Activated naive CD4-positive, alpha-beta T cell treated with anti-CD3 and anti-CD28 coated beads, Interleukin-2, amount 50 U/mL, for 16 hours (primary cell): ENCODE measurements around the gene KCNAB1.

Experiments used
- DNase-seq: peaks from one replicate; pipeline ENCODE4 v3.0.0-alpha.2; 2020

KCNAB1 gene

DNA sequence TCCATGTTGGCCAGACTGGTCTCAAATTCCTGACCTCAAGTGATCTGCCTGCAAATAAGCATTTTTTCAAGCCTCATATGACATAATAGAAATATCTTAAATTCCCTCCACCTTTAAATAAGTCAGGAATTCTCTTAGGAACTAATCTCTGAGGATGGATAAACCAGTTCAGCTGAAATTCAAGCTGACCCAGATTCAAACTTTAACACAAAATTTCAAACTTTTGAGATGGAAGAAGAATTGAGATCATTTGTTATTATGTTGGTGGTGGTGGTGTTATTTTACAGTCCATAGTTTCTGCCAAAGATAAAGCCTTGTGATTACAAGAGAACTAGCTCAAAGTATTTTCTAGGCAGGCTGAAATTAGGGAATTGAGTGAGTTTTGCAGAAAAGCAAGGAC is 349.1 kb downstream of the KCNAB1 start:
- DNase-seq: no peak

DNA sequence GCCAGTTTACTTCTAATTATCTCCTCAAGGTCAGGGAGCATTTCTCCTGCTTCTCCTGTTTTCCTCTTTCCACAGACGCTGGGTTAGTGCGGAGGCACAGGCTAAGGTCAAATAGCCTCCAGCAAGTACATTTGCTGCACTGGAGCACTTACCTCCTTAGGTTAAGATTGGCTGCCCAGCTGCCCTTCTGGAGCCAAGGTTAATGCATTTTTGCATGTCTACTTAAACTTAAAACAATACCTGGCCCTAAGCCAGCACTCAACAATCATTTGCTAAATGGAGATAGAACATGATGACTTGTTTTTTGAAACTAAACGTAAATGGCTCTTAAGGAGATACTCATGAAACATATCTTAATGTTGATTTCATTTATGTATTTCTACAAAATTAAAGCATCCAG is 351.1 kb downstream of the KCNAB1 start:
- no peak for DNase-seq

DNA sequence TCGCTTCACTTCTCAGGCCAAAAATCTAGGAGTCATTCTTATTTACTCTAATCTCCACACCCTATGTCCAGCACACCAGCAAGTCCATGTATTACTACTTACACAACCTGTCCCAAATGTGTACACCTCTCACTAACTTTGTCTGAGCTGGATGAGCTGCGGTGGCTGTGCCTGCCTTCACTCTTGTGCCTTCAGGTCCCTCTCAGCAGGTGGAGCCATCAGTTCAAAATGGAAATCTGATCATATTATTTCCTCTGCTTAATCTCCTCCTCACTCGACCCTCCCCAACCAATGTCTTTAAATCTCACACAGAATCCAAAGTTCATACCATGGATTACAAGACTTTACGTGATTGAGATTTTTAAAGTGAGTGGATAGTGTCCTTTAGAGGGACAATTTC is 351.8 kb downstream of the KCNAB1 start:
- no peak for DNase-seq

DNA sequence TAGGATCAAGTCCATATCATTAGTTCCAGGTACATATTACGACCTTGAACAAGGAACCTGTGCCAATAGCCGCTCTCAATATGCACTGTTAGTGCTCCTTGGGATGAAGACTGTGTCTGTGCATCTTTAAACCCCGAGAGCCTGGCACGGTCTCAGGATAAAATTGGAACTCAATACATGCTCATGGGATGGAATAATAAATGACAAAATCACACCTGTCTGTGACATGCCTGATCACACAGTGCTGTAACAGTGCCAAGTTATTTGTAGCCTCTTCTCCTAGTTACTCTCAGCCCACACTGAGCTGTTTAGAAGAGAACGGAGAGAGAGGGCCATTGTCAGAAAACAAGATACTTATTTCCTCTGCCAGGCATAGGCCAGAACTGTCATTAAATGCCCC is 352.3 kb downstream of the KCNAB1 start:
- DNase-seq: no peak

DNA sequence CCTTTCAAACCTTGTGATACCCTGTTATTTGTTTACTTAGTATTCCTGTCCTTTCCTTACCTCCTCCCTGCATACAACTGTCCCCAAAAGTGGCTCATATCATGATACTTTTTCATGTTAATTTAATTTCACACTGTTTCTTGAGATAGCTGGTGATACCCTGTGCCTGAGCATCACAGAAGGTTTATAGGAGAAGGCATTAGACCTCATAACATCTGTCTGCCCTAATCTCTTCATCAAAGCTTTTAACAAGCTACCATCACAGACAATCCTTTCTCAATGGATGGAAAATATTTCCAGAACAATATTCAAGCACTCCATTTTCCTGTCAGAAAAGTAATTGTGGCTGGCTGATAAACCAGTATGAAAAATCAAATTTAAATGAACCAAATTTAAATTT is 353.0 kb downstream of the KCNAB1 start:
- no peak for DNase-seq

DNA sequence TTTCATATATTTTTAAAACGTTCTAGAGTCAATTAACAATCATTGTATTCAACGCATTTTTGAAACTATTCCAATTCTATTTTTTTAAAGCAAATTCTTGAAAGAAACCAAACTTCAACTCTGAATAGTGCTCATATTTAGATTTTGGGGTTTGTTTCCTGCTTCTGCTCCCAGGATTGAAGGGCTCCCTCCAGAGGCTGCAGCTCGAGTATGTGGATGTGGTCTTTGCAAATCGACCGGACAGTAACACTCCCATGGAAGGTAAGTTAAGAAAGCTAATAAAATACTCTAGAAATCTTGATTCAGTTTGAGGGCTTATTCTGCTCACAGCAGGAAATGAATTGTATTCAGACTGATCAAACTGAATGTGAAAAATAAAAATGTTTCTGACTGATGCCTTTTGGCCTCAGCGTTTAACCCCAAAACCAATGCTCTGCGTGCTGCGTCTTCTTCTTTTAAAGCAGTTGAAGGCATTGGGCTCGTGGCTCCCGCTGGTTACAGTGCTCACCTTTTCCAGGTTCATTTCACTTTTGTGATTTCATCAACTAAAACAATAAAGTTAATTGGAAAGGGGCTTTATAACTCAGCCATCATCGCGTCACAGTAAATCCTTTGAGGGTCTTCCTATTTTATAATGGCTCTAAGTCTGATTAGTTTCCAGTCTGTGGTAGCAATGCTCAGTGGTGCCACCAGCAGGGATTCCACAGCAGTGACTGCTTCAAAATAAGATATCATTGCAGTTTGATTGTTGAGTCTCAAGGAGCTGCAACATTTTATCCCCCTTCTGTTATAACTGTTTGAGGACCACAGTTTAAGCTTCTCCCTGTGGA is 354.4 kb downstream of the KCNAB1 start:
- no peak for DNase-seq

DNA sequence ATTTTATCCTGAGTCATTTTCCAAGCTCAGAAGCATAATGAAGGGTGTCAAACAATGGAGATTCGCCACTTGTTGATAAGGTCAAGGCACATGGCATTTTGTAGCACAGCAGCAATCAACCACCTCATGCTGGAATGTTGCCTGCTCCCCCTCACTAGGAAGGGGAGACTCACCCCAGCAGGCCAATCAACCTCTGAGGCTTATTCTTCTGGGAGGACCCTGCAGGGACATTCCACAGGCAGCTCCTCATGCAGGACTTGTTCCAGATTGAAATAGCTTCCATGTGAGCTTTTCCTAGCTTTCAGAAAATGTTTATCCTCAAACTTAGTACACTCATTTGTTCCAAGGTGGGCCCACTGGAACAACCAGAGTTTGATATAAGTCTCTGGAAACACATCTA is 356.9 kb downstream of the KCNAB1 start:
- no peak for DNase-seq

DNA sequence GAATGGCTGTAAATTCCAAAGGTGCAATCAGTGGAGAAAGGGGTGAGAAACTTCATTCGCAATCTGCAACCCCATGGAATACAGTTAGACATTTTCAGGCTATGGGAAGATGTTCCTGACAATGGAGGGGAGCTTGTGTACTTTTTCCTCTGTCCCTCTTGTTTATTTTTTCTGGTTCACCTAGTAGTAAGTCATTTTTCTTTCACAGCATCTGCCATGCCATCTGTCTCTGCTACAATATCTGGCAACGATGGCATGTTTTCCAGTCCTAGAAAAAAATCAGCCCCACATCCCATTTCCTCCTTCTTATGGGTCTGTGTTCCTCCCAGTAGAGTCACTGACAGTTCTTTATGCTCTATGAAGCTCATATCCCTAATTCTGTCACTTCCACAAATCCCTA is 358.5 kb downstream of the KCNAB1 start:
- no peak for DNase-seq

DNA sequence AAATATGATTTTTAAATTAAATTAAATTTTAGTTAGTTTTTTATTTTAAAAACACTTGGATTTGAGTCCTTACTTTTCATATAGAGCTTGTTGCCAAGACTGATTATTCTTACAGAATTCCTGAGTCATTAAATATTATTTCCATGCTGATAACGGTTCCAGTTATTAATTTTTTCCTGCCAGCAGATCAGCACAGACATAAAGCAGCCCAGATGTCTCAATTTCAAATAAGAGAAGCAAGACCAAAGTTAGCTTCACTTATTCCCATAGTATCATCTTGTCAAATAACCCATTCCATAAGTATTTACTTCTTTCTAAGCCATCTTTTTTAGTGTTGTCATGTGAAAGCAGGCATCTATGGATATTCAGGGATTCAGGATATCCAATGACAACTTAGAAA is 359.2 kb downstream of the KCNAB1 start:
- no peak for DNase-seq

DNA sequence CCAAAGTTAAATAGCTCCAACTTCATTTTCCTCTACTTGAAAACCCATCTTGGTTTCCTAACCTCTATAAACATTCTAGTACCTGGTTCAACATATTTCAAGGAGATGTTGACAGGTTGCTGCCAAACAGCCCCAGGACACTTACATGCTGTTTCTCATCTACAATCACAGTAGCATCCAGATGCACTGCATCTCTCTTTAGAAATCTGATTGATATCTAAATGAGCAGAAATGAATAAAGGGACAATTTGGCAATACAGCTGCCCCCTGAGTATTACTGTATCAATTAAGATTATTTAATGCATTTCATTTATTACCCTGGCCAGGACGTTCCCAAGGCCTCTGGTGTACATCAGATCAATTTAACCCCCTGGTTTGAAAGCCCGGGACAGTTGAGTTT is 360.6 kb downstream of the KCNAB1 start:
- DNase-seq: no peak

DNA sequence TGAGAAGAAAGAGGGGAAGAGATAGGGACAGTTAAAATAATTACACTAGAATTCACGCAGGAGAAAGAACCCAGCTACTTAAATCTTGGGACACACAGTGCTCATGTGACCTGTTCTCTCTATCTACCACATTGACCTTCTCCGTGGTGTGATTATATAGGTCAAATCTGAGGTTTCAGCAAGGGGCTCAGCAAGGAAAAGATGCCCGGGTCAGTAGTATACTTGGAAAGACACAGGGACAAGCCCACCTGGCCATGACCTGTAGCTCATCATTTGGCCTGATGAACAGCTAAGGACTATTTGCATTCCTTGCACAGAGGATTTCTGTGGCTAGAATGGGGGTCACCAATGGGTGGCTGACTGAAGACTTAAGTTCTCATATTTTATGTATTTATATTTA is 362.6 kb downstream of the KCNAB1 start:
- no peak for DNase-seq

DNA sequence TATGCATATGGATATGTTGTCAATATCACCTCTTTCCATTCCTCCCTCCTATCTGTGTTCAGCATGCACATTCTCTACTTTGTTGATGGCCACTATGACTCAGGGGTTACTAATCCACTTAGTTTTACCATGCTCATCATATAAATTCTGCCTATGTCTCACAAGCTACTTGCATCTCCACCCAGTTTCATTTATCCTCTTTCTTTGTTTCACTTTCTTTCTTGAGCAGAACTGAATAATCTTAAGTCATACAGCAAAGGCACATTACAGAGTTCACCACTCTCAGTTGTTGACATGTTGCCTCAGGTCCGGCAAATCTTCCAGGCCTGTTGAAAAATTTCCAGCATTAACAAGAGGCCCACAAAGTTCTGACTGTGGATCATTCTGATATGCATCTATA is 363.0 kb downstream of the KCNAB1 start:
- peak; percentile 12 for DNase-seq

DNA sequence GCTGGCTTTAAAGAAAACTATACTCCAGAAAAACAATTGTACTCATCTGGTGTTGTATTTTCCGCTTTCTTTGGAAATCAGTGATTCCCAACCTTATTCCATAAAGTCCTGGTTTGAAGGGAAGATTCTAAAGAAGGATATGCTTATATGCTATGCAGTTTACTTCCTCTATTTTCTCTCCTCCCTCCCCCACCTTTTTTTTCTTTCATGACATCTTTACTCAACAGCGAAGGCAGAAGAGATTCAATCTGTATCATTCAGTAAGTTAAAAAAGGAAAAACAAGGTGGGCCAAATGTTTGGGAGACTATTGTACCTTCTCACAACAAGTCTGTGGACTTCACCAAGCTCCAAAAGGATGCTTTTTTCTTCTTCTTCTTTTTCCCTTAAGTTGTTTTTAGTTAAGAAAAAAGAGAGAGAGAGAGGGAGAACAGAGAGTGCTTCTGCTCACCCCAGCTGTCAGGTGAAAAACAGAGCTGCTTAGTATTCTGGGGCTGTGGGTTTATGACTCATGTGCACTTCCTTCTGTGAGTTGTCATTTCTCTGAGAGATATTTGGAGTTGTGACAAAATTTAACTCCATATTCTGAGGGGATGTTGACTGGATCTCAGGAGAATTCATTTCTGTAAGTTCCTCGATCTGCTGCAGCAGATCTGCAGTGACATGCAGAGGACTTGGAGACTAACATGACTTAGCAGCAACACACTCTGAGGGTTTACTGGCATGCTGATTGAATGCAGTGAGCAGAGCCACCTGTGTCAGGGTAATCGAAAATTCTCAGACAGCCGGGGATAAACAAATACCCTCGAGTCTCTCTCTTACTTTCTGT is 363.8 kb downstream of the KCNAB1 start:
- peak; percentile 47 for DNase-seq

DNA sequence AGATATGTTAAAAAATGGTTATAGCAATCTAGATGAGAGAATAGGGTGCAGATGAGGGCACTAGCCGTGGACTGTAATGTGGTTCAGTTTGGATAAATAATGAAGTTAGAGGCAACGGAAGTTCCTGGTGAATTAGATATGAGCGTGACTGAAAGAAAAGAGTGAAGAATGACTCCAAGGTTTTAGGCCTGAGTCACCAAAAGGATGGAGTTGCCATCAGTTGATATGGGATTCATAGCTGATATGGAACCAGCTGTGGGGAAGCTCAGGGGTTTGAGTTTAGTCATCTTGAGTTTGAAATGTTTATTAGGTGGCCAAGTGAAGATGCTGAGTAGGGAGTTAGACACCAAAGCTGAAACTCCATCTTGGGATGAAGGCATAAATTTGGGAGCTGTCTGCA is 368.4 kb downstream of the KCNAB1 start:
- no peak for DNase-seq

DNA sequence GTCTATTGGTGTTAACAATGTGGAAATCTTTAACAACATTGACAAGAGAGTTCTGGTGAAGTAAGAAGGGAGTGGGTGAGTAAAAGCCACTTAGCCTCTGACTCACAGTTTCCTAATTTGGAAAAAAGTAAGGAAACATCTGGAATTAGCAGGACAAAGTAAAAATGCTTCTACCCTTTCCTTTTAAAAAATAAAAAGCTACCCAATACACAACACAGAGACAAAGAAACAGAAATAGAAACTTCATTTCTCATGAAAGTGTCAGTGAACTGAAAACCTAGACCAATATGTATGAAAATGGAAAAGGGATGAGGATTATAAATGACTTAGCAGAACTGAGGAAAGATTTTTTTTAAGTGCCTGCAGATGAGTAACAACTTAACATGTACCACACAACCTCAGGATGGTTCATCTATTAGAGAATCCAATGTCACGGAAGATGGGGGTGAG is 369.1 kb downstream of the KCNAB1 start:
- DNase-seq: no peak

DNA sequence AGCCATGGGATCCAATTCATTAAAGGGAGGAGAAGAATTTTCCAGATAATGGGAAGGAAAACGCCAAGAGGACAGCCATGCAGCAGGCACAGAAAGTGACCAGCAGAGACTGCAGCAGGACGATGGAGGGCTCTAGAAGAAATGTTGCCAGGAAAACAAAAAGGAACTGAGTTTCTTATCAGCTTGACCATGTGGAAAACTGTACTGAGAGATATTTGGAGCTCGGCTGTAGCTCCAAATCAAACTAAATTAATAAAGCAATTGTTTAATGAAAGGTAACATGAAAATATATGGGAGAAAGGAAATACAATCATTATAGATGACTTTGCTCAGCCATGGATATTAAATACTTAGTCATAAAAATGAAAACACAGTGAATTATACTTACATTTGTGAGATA is 370.8 kb downstream of the KCNAB1 start:
- no peak for DNase-seq

DNA sequence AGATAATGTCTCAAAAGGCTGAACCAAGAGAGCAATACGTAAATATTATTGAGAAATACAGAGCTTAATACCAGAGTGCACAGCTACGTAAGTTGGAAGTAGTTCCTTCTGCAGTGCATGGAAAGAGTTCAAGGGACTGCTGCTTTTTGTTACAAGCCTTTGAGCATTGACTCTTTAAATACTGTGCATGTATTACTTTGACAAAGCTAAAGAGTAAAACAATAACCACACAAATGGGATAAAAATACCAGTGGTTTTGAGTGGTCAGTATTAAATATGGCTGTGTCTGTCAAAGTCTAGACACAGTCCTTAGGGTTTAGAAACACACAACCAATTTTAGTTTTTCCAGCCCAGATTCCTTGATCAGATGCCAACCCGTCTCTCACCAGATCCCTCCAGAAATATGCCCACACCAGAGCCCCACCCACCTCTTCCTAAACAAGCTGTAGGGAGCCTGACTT is 372.5 kb downstream of the KCNAB1 start:
- no peak for DNase-seq

DNA sequence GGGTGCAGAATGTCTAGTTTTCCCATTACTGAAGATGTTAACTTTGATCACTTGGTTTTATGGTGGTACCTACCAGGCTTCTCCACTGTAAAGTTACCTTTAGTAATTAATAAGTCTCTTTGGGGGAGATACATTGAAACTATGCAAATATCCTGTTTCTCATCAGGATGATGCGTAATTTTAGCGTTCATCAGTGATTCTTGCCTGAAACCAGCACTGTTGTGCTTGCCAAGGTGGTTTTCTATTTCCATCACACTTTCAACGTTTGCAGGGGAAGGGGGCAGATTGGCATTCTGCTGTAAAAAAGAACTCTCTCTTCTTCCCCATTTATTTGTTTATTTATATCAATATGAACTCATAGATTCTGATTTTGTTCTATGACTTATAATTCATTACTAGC is 373.5 kb downstream of the KCNAB1 start:
- no peak for DNase-seq

DNA sequence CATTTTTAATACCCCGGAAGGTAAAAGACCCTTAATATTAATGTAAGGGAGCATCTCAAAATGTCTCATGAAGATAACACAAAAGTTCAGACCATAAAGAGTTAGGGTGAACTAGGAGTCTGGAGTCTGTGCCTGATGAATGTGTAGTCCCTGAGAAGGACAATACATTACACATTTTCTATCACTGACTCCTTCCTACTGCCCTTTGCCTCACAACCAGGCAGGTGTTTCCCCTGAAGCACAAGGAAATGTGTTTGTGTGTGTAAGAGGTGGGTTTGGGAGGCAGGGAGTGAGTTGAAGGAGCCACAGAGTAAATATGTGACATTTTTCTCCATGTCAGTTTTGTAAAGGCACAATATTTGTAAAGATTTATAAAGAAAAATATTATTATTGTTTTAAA is 375.4 kb downstream of the KCNAB1 start:
- DNase-seq: no peak

DNA sequence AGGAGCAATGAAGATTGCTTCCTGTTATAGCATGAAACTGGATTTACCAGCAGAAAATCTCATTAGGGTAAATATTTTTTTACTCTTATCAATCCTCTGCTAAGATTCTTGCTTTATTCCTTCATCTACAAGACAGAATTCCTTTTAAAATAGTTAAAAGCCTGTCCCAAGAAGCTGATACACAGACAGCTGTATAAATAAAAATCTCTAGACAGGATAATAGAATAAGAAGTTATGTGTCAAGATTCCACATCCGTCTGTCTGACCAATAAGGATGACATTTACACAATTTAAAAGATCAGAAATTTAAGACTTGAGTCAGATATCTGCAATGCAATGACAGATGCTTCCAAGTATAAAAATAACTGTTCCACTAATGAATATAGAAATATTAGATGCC is 376.9 kb downstream of the KCNAB1 start:
- DNase-seq: no peak

DNA sequence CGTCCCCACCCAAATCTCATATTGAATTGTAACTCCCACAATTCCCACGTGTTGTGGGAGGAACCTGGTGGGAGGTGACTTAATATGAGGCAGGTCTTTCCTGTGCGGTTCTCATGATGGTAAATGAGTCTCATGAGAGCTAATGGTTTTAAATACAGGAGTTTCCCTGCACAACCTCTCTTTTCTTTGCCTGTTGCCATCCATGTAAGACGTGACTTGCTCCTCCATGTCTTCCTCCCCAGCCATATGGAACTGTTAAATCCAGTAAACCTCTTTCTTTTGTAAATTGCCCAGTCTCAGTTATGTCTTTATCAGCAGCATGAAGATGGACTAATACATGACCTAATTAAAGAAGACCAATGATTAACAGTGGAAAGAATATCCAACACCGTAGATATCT is 377.9 kb downstream of the KCNAB1 start:
- no peak for DNase-seq

DNA sequence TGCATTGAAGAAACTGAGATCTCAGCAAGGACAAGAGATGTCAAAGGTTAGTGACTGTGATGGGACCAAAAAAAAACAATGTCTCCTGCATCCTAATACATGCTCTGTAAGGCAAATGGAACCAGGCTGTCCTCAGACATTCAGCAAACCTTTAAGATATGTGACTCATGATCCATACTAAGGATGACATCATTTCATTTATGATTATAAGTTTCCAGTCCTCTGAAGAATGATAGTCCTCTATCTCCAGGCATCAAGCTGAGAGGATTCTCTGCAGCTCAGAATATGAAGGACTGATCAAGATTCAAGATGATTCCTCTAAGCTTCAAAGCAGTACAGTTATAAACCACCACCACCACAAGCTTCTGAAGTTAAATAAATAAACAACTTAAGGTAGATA is 386.9 kb downstream of the KCNAB1 start:
- no peak for DNase-seq

DNA sequence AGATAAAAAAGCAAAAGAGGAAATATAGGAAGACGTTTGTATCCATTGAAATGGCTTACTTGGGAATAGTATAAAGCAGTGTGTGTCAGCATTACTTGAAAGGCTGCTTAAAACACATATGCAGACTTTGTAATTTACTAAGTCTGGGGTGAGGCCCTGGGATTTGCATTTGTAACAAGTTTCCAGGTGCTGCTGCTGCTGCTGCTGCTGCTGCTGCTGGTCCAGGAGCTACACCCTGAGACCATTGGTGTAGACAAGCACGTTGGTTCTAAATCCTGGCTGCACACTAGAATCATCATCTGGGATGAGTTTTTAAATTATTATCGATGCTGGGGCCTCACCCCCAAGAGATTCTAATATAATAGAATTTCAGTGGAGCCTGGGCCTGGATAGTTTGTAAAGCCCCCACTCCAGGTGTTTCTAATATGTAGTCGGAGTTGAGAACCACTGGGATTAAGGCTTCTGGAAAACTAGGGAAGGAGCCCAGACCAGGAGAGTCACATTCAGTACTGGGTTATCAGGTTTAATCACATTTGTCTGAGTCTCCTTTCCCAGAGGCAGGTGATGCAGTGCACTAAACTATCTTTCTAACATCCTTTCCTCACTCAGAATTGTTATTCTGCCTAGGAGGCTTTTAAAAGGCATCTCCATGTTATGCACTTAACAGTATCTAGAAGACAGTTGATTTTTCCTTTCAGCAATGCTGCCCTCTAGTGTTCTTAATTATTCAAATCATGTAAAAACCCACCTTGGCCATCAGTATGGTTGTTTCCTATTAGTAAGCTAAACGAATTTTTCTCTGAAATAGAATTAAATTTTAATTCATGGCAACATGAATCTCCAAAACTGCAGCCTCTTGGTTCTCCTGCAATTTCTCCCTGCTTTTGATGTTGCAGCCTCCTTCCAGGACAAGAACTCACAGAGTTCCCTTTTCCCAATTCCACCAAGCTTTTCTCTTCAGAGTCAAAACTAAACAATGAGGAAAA is 389.1 kb downstream of the KCNAB1 start:
- DNase-seq: no peak
